Endothelial cell of umbilical vein (primary cell): ENCODE measurements around the gene GFOD1.

Experiments
- CTCF ChIP-seq, 2 donors: IDR thresholded peaks; 1 replicate in 1 of 2; 2 replicates in 1 of 2; pipeline ENCODE4 v1.5.1; 2011; ENCODE audit warnings: low read length in 2 of 2, mild to moderate bottlenecking in 2 of 2, moderate library complexity in 2 of 2, control low read depth in 1 of 2, inconsistent platforms in 1 of 2, low read depth in 1 of 2; ENCODE audit not compliant: insufficient read depth in 1 of 2; ENCODE audit errors: extremely low read depth in 1 of 2
- EZH2 ChIP-seq: IDR thresholded peaks from 2 replicates; pipeline ENCODE4 v1.6.1; 2012; ENCODE audit warnings: borderline replicate concordance, low read depth, mild to moderate bottlenecking, moderate library complexity, low read length, inconsistent platforms; ENCODE audit not compliant: severe bottlenecking
- FOS ChIP-seq: IDR thresholded peaks from 2 replicates; pipeline ENCODE4 v1.6.1; 2011; ENCODE audit warnings: mild to moderate bottlenecking, low read length, moderate library complexity, borderline replicate concordance; ENCODE audit not compliant: insufficient read depth
- JUN ChIP-seq: IDR thresholded peaks from 2 replicates; pipeline ENCODE4 v1.6.1; 2011; ENCODE audit warnings: borderline replicate concordance, low read depth; ENCODE audit not compliant: insufficient read length, insufficient read depth
- MAX ChIP-seq: IDR thresholded peaks from 2 replicates; pipeline ENCODE4 v1.6.1; 2011; ENCODE audit not compliant: insufficient read depth, insufficient read length
- MYC ChIP-seq: IDR thresholded peaks from one replicate; pipeline ENCODE4 v1.6.1; 2011; ENCODE audit warnings: mild to moderate bottlenecking, low read depth, low read length
- POLR2A ChIP-seq: IDR thresholded peaks from 2 replicates; pipeline ENCODE4 v1.6.1; 2012; ENCODE audit warnings: low read depth, mild to moderate bottlenecking, control low read depth, low read length
- POLR2AphosphoS5 ChIP-seq: IDR thresholded peaks from 2 replicates; pipeline ENCODE4 v1.6.1; 2012; ENCODE audit warnings: low read depth, mild to moderate bottlenecking, control low read depth, low read length, moderate library complexity; ENCODE audit not compliant: insufficient read depth

GRCh38 chr6:13536796-13537526, 49.6 kb upstream of the GFOD1 start:
- TF ChIP-seq CTCF (IDR thresholded peaks at IDR 0.05; ENCODE audit: extremely low read depth in 1 of 2, insufficient read depth in 1 of 2, low read depth in 1 of 2, low read length in 2 of 2) (no peak), EZH2 (no peak), POLR2A (no peak), POLR2AphosphoS5 (no peak), JUN (no peak), MYC (no peak), MAX (no peak), FOS (no peak)
